ENCODE measurements around the gene CCR6. TPM values are rescaled to one million over a fixed set of nuclear protein-coding genes. Genes with fewer than 3 reads are reported as not detected.
"Not testable (repeated sequence)": the region's sequence is repeated elsewhere in the genome, so short reads cannot be mapped to it uniquely, and the experiment has no call there.

The CCR6 gene
- total and polyA plus RNA-seq, 2 of the 8 experiments (the other 6 are each of a cell fraction or from before 2014, with no cell fraction given): 0.06 TPM; not detected in 1

GRCh38 chr6:167172011-167172410 is 49.1 kb downstream of the CCR6 start:
- DNase-seq (ENCODE audit: low read depth in 1 of 2, low spot score in 2 of 2); H3K23ac ChIP-seq (ENCODE audit: insufficient read length); H2AFZ ChIP-seq (ENCODE audit: low read length); H3K23me2 ChIP-seq (ENCODE audit: low read depth, low read length); H4K20me1 ChIP-seq (replicated peaks in 1 of 2; ENCODE audit: control insufficient read depth in 1 of 2, insufficient read depth in 2 of 2, low read length in 2 of 2); H3K79me2 ChIP-seq (ENCODE audit: control insufficient read depth in 1 of 2, insufficient read depth in 2 of 2, low read length in 2 of 2); H4K91ac ChIP-seq (replicated peaks; ENCODE audit: insufficient read length, low read length); H3K4me3 ChIP-seq (ENCODE audit: extremely low read depth in 1 of 4, insufficient read depth in 2 of 4, low read depth in 3 of 4, low read length in 4 of 4); H3K18ac ChIP-seq (ENCODE audit: extremely low read depth, low read length); H2BK5ac ChIP-seq (ENCODE audit: low read depth, low read length); FAIRE-seq; H4K8ac ChIP-seq (ENCODE audit: extremely low read depth, insufficient read depth, low read length); H2AK5ac ChIP-seq (ENCODE audit: low read depth, low read length); H3K9ac ChIP-seq (replicated peaks in 1 of 4; ENCODE audit: extremely low read depth in 1 of 4, low read depth in 3 of 4, low read length in 3 of 4); H3K9me3 ChIP-seq (ENCODE audit: insufficient read depth in 2 of 2, low read depth in 1 of 2, low read length in 1 of 2); H3K4me1 ChIP-seq (replicated peaks in 1 of 4; ENCODE audit: control insufficient read depth in 3 of 4, insufficient read depth in 4 of 4, low read length in 3 of 4); H2BK15ac ChIP-seq (ENCODE audit: low read length); H3K27me3 ChIP-seq (replicated peaks in 1 of 4; ENCODE audit: control insufficient read depth in 3 of 4, extremely low read depth in 1 of 4, insufficient read depth in 3 of 4, low read length in 3 of 4); H3K79me1 ChIP-seq (ENCODE audit: low read depth, low read length); H2BK120ac ChIP-seq (replicated peaks; ENCODE audit: low read depth, low read length); H3K27ac ChIP-seq (ENCODE audit: low read depth, low read length); H3K14ac ChIP-seq (ENCODE audit: insufficient read length); H3K4ac ChIP-seq (replicated peaks; ENCODE audit: insufficient read length, low read depth, low read length); H3K56ac ChIP-seq (replicated peaks; ENCODE audit: insufficient read length, low read depth, low read length); H3K36me3 ChIP-seq (ENCODE audit: control insufficient read depth in 2 of 4, insufficient read depth in 4 of 4, low read length in 3 of 4); POLR2A ChIA-PET (ENCODE audit: partially characterized antibody); H2BK20ac ChIP-seq (ENCODE audit: low read length); CTCF ChIA-PET (ENCODE audit: partially characterized antibody); H3K4me2 ChIP-seq (ENCODE audit: insufficient read depth in 1 of 2, low read depth in 2 of 2, low read length in 2 of 2); H4K5ac ChIP-seq (ENCODE audit: insufficient read length, low read depth, low read length): not testable (repeated sequence)
- 92% methylated on average over 10 of the region's 13 CpGs; no CpG with 5 or more reads in 1 of the 2 experiments for WGBS, 2 experiments (ENCODE audit: extremely low coverage in 1 of 2, insufficient coverage in 1 of 2, insufficient read length in 1 of 2, insufficient replicate concordance in 2 of 2, low coverage in 1 of 2, low lambda C conversion rate in 2 of 2, missing lambda C conversion rate in 1 of 2)
- 0 out of 2 replicates have a peak overlapping the region, but pooled peaks have one; percentile 39 for H2BK12ac ChIP-seq (ENCODE audit: low read depth, low read length)

GRCh38 chr6:167177271-167177670 is 54.4 kb downstream of the CCR6 start:
- H2BK120ac ChIP-seq (replicated peaks; ENCODE audit: low read depth, low read length); CTCF ChIA-PET (ENCODE audit: partially characterized antibody); H3K79me2 ChIP-seq (ENCODE audit: control insufficient read depth in 1 of 2, insufficient read depth in 2 of 2, low read length in 2 of 2); H3K4me2 ChIP-seq (ENCODE audit: insufficient read depth in 1 of 2, low read depth in 2 of 2, low read length in 2 of 2); H2AK5ac ChIP-seq (ENCODE audit: low read depth, low read length); H3K9me3 ChIP-seq (ENCODE audit: insufficient read depth in 2 of 2, low read depth in 1 of 2, low read length in 1 of 2); H3K4me1 ChIP-seq (replicated peaks in 1 of 4; ENCODE audit: control insufficient read depth in 3 of 4, insufficient read depth in 4 of 4, low read length in 3 of 4); H2BK12ac ChIP-seq (ENCODE audit: low read depth, low read length); H4K20me1 ChIP-seq (replicated peaks in 1 of 2; ENCODE audit: control insufficient read depth in 1 of 2, insufficient read depth in 2 of 2, low read length in 2 of 2); DNase-seq (ENCODE audit: low read depth in 1 of 2, low spot score in 2 of 2); H3K9ac ChIP-seq (replicated peaks in 1 of 4; ENCODE audit: extremely low read depth in 1 of 4, low read depth in 3 of 4, low read length in 3 of 4); H3K23me2 ChIP-seq (ENCODE audit: low read depth, low read length); H3K23ac ChIP-seq (ENCODE audit: insufficient read length); H3K4ac ChIP-seq (replicated peaks; ENCODE audit: insufficient read length, low read depth, low read length); H3K4me3 ChIP-seq (ENCODE audit: extremely low read depth in 1 of 4, insufficient read depth in 2 of 4, low read depth in 3 of 4, low read length in 4 of 4); H3K56ac ChIP-seq (replicated peaks; ENCODE audit: insufficient read length, low read depth, low read length); H3K79me1 ChIP-seq (ENCODE audit: low read depth, low read length); H2BK20ac ChIP-seq (ENCODE audit: low read length); H3K18ac ChIP-seq (ENCODE audit: extremely low read depth, low read length); H4K91ac ChIP-seq (replicated peaks; ENCODE audit: insufficient read length, low read length); POLR2A ChIA-PET (ENCODE audit: partially characterized antibody); H3K27me3 ChIP-seq (replicated peaks in 1 of 4; ENCODE audit: control insufficient read depth in 3 of 4, extremely low read depth in 1 of 4, insufficient read depth in 3 of 4, low read length in 3 of 4); H3K27ac ChIP-seq (ENCODE audit: low read depth, low read length); H4K5ac ChIP-seq (ENCODE audit: insufficient read length, low read depth, low read length); H2AFZ ChIP-seq (ENCODE audit: low read length); H3K36me3 ChIP-seq (ENCODE audit: control insufficient read depth in 2 of 4, insufficient read depth in 4 of 4, low read length in 3 of 4); H2BK15ac ChIP-seq (ENCODE audit: low read length); FAIRE-seq; H3K14ac ChIP-seq (ENCODE audit: insufficient read length); H2BK5ac ChIP-seq (ENCODE audit: low read depth, low read length); H4K8ac ChIP-seq (ENCODE audit: extremely low read depth, insufficient read depth, low read length): not testable (repeated sequence)
- WGBS, 2 experiments (ENCODE audit: extremely low coverage in 1 of 2, insufficient coverage in 1 of 2, insufficient read length in 1 of 2, insufficient replicate concordance in 2 of 2, low coverage in 1 of 2, low lambda C conversion rate in 2 of 2, missing lambda C conversion rate in 1 of 2): 96% methylated on average over 7 of the region's 14 CpGs; no CpG with 5 or more reads in 1 of the 2 experiments

Data from H1 (cell line).